Osteoblast (primary cell): ENCODE data around the gene AGBL1. TPM values are rescaled to one million over a fixed set of nuclear protein-coding genes. Genes with fewer than 3 reads are reported as not detected.

Experiments used
- DNase-seq: peaks from one replicate; pipeline ENCODE4 v3.0.0; 2011; ENCODE audit warnings: low spot score, mixed read lengths; ENCODE audit not compliant: insufficient read length; ENCODE audit errors: missing footprints
- H2AFZ ChIP-seq: 2 replicates; pipeline ENCODE4 v1.6.0; 2011; ENCODE audit warnings: mild to moderate bottlenecking, low read length
- H3K27ac ChIP-seq: 2 replicates; pipeline ENCODE4 v1.5.1; 2011; ENCODE audit warnings: mild to moderate bottlenecking, low read depth, low read length, moderate library complexity
- H3K27me3 ChIP-seq: 2 replicates; pipeline ENCODE4 v1.6.0; 2012; ENCODE audit warnings: mild to moderate bottlenecking, control low read depth, inconsistent platforms, low read length, moderate library complexity; ENCODE audit not compliant: insufficient read depth
- H3K36me3 ChIP-seq: 2 replicates; pipeline ENCODE4 v1.5.1; 2011; ENCODE audit warnings: mild to moderate bottlenecking, low read length, control low read depth, moderate library complexity; ENCODE audit not compliant: insufficient read depth
- H3K4me1 ChIP-seq: 2 replicates; pipeline ENCODE4 v1.5.1; 2011; ENCODE audit warnings: mild to moderate bottlenecking, low read length, control low read depth, moderate library complexity; ENCODE audit not compliant: insufficient read depth
- H3K4me2 ChIP-seq: 2 replicates; pipeline ENCODE4 v1.6.0; 2011; ENCODE audit warnings: mild to moderate bottlenecking, low read length; ENCODE audit not compliant: insufficient read depth
- H3K4me3 ChIP-seq: fragments of 200-600 bp; sonication (generic); 3 replicates; pipeline ENCODE4 v1.5.1; 2012; ENCODE audit warnings: mild to moderate bottlenecking, low read length, inconsistent platforms; ENCODE audit not compliant: insufficient read depth
- H3K79me2 ChIP-seq: 2 replicates; pipeline ENCODE4 v1.6.0; 2012; ENCODE audit warnings: mild to moderate bottlenecking, low read length, control low read depth, inconsistent platforms; ENCODE audit not compliant: insufficient read depth
- H3K9me3 ChIP-seq: 2 replicates; pipeline ENCODE4 v1.5.1; 2011; ENCODE audit warnings: low read depth, low read length, control low read depth
- H4K20me1 ChIP-seq: 2 replicates; pipeline ENCODE4 v1.6.0; 2012; ENCODE audit warnings: mild to moderate bottlenecking, low read length, control low read depth; ENCODE audit not compliant: insufficient read depth
- total RNA-seq: library from RNA; depleted of rRNA; stranded (reverse); fragments of >200 nt; gene quantifications from 2 replicates; pipeline ENCODE4 v1.2.3, GENCODE V29; 2012
- TF ChIP-seq, protein P1 (sequence below): IDR thresholded peaks from 2 replicates; pipeline ENCODE4 v1.5.1; 2011; ENCODE audit warnings: mild to moderate bottlenecking, low read depth, low read length, moderate library complexity; ENCODE audit errors: extremely low read depth

The AGBL1 gene
- total RNA-seq, 1 donor, result not detected

DNA sequence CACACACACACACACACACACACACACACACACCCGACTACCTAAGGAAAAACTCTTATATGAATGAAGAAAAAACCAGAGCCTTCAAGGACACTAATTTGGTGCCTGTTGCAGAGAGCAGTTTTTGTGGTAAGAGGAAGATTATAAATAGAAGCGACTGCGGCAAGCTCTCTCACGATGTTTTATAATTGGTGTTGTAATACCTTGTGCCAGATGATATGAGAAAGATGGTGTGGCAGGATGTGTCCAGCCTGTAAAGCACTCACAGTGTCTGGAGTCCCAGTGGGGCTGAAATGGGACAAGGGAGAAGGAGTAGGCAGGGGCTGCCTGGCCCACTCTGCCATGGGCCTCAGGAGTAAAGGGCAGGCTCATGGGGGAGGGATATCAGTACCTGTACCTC, 839.9 kb downstream of the AGBL1 start:
- H3K27me3 ChIP-seq, result peaks cover 4% of the 10 kb centered on the region
- no peaks in the 10 kb centered on the region for H3K36me3 ChIP-seq
- no peak overlapping the region for H3K4me3 ChIP-seq
- H2AFZ ChIP-seq, result no peak overlapping the region
- H3K4me2 ChIP-seq, result no peak overlapping the region
- DNase-seq, result peak; percentile 38
- H3K4me1 ChIP-seq, result no peaks in the 10 kb centered on the region
- H3K27ac ChIP-seq, result no peak overlapping the region
- no peaks in the 10 kb centered on the region for H3K79me2 ChIP-seq
- no peaks in the 10 kb centered on the region for H3K9me3 ChIP-seq
- TF ChIP-seq, protein P1, sequence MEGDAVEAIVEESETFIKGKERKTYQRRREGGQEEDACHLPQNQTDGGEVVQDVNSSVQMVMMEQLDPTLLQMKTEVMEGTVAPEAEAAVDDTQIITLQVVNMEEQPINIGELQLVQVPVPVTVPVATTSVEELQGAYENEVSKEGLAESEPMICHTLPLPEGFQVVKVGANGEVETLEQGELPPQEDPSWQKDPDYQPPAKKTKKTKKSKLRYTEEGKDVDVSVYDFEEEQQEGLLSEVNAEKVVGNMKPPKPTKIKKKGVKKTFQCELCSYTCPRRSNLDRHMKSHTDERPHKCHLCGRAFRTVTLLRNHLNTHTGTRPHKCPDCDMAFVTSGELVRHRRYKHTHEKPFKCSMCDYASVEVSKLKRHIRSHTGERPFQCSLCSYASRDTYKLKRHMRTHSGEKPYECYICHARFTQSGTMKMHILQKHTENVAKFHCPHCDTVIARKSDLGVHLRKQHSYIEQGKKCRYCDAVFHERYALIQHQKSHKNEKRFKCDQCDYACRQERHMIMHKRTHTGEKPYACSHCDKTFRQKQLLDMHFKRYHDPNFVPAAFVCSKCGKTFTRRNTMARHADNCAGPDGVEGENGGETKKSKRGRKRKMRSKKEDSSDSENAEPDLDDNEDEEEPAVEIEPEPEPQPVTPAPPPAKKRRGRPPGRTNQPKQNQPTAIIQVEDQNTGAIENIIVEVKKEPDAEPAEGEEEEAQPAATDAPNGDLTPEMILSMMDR, result no peak
- no peaks in the 10 kb centered on the region for H4K20me1 ChIP-seq

DNA sequence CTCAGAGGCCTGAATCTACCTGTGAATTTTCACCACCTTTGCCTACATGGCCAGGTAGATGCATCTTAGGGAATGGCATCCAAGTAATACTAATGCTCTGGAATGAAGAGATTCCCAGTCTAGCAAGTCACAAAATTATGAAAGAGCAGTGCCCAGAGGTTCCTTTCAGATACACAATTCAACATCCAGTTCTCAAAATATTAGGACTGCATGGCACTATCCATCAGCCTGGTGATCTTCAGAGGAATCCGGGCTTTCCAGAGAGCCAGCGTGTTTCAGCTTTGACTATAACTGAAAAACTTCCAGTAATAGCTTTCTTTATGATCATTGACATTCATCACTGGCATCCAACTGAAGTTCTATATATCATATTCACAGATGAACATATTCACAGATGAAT, 849.8 kb downstream of the AGBL1 start:
- Histone ChIP-seq H2AFZ (no peak overlapping the region), H3K27me3 (no peaks in the 10 kb centered on the region), H3K9me3 (no peaks in the 10 kb centered on the region), H3K4me3 (no peak overlapping the region), H3K36me3 (no peaks in the 10 kb centered on the region), H3K4me1 (no peaks in the 10 kb centered on the region), H3K4me2 (no peak overlapping the region), H3K27ac (no peak overlapping the region), H3K79me2 (no peaks in the 10 kb centered on the region), H4K20me1 (no peaks in the 10 kb centered on the region)
- DNase-seq, result no peak
- TF ChIP-seq, protein P1, result no peak

DNA sequence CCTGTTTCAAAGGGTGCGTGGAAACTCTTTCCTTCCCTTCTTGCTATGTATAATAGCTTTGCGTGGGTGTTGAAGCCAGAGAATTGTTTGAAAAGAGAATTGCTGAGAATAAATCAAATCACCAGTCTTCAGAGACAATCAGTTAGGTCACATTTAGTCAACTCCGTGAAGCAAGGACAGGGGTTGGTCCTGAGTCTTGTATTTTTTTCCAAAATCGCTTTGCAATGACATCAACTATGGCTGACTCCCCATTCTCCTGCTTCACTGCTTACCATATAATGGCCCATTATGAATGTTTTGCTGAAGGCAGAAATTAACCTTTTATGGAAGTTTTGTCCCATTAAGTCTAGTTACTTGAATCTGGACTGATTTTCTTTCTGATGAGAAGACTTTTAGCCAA, 852.8 kb downstream of the AGBL1 start:
- Histone ChIP-seq H3K27ac (no peak overlapping the region), H3K36me3 (no peaks in the 10 kb centered on the region), H3K4me3 (no peak overlapping the region), H3K4me1 (no peaks in the 10 kb centered on the region), H3K27me3 (no peaks in the 10 kb centered on the region), H4K20me1 (no peaks in the 10 kb centered on the region), H3K79me2 (no peaks in the 10 kb centered on the region), H2AFZ (no peak overlapping the region), H3K4me2 (no peak overlapping the region), H3K9me3 (no peaks in the 10 kb centered on the region)
- TF ChIP-seq, protein P1, result no peak
- DNase-seq, result no peak

DNA sequence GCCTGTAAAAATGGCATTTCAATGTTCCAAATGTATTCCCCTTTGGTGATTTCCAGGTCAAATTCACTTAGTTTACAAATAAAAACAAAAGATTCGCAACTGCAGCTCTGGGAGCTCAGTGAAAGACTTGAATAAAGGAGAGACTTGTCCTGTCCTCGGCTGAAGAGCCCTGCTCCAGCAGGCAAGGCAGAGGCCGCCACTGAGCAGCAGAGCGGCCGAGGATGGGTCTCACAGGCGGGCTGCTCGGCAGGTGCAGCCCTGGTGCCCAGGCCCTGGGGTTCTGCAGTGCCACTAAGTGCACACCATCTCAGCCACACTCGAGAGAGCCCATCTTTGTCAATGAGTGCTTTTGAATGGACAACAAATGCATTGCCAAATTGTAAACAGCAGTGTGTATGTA, 856.2 kb downstream of the AGBL1 start:
- H3K27ac ChIP-seq, result no peak overlapping the region
- H3K4me1 ChIP-seq, result no peaks in the 10 kb centered on the region
- H3K79me2 ChIP-seq, result no peaks in the 10 kb centered on the region
- no peak for DNase-seq
- H3K4me2 ChIP-seq, result no peak overlapping the region
- no peaks in the 10 kb centered on the region for H3K27me3 ChIP-seq
- H2AFZ ChIP-seq, result no peak overlapping the region
- TF ChIP-seq, protein P1, result no peak
- no peak overlapping the region for H3K4me3 ChIP-seq
- no peaks in the 10 kb centered on the region for H4K20me1 ChIP-seq
- H3K36me3 ChIP-seq, result no peaks in the 10 kb centered on the region
- no peaks in the 10 kb centered on the region for H3K9me3 ChIP-seq
